SU-DHL-6 (cell line): ENCODE measurements around the gene GNAI2.

Experiments used
- H2AFZ ChIP-seq: fragments of 200-600 bp; sonication (generic); 2 replicates; pipeline ENCODE4 v1.6.1; 2014; ENCODE audit warnings: low read depth, mild to moderate bottlenecking, moderate library complexity, mixed read lengths, antibody characterized with exemption, low read length; ENCODE audit not compliant: severe bottlenecking
- H3F3A ChIP-seq: fragments of 200-600 bp; shearing (Covaris generic); 2 replicates; pipeline ENCODE4 v1.6.0; 2016; ENCODE audit warnings: antibody characterized with exemption, mild to moderate bottlenecking; ENCODE audit not compliant: insufficient read depth
- H3K27ac ChIP-seq: fragments of 200-600 bp; sonication (generic); 2 replicates; pipeline ENCODE4 v1.5.1; 2016; ENCODE audit warnings: low read depth, mild to moderate bottlenecking, low read length, moderate library complexity, mixed read lengths
- H3K27me3 ChIP-seq: fragments of 200-600 bp; sonication (generic), shearing (Covaris generic); 2 replicates; pipeline ENCODE4 v1.6.0; 2014; ENCODE audit warnings: mild to moderate bottlenecking, low read length
- H3K36me3 ChIP-seq: fragments of 200-600 bp; sonication (generic); 2 replicates; pipeline ENCODE4 v1.6.1; 2014; ENCODE audit warnings: mild to moderate bottlenecking, low read length, mixed read lengths
- H3K4me2 ChIP-seq: fragments of 300-600, 200-600 bp; shearing (Covaris generic), sonication (generic); 2 replicates; pipeline ENCODE4 v1.6.0; 2014; ENCODE audit warnings: low read length, low read depth, mild to moderate bottlenecking; ENCODE audit not compliant: poor library complexity, severe bottlenecking
- H3K4me3 ChIP-seq: fragments of 200-600 bp; sonication (generic); 2 replicates; pipeline ENCODE4 v1.5.1; 2014; ENCODE audit warnings: antibody characterized with exemption, low read length, mild to moderate bottlenecking, mixed read lengths; ENCODE audit not compliant: insufficient read depth, poor library complexity, severe bottlenecking
- H3K79me2 ChIP-seq: fragments of 200-600 bp; sonication (generic); 2 replicates; pipeline ENCODE4 v1.6.1; 2014; ENCODE audit warnings: mild to moderate bottlenecking, low read length, moderate library complexity; ENCODE audit not compliant: insufficient read depth
- H3K9ac ChIP-seq: fragments of 200-600 bp; sonication (generic); 2 replicates; pipeline ENCODE4 v1.7.0; 2014; ENCODE audit warnings: mild to moderate bottlenecking, low read length
- H3K9me2 ChIP-seq: fragments of 200-600 bp; sonication (generic); replicated peaks from 2 replicates; pipeline ENCODE4 v1.6.1; 2014; ENCODE audit warnings: low read length; ENCODE audit not compliant: insufficient read depth
- H3K9me3 ChIP-seq: fragments of 200-600 bp; sonication (generic); 2 replicates; pipeline ENCODE4 v1.6.1; 2014; ENCODE audit warnings: low read length, mixed read lengths; ENCODE audit not compliant: insufficient read depth
- H4K20me1 ChIP-seq: fragments of 200-600 bp; sonication (generic); 2 replicates; pipeline ENCODE4 v1.6.1; 2014; ENCODE audit warnings: low read depth, mild to moderate bottlenecking, antibody characterized with exemption, low read length, moderate library complexity, mixed read lengths
- EZH2phosphoT487 ChIP-seq: fragments of 200-600 bp; sonication (generic), shearing (Covaris generic); conservative IDR thresholded peaks from 2 replicates; pipeline ENCODE4 v1.6.1; 2018; ENCODE audit warnings: mild to moderate bottlenecking, antibody characterized with exemption, low read length, moderate library complexity, mixed read lengths
- TF ChIP-seq, protein P1 (sequence below): fragments of 200-600 bp; sonication (generic); IDR thresholded peaks from one replicate; pipeline ENCODE4 v1.5.1; 2017; ENCODE audit warnings: antibody characterized with exemption, mild to moderate bottlenecking, low read length, moderate library complexity; ENCODE audit not compliant: insufficient read depth, poor library complexity, severe bottlenecking

GNAI2 gene

DNA sequence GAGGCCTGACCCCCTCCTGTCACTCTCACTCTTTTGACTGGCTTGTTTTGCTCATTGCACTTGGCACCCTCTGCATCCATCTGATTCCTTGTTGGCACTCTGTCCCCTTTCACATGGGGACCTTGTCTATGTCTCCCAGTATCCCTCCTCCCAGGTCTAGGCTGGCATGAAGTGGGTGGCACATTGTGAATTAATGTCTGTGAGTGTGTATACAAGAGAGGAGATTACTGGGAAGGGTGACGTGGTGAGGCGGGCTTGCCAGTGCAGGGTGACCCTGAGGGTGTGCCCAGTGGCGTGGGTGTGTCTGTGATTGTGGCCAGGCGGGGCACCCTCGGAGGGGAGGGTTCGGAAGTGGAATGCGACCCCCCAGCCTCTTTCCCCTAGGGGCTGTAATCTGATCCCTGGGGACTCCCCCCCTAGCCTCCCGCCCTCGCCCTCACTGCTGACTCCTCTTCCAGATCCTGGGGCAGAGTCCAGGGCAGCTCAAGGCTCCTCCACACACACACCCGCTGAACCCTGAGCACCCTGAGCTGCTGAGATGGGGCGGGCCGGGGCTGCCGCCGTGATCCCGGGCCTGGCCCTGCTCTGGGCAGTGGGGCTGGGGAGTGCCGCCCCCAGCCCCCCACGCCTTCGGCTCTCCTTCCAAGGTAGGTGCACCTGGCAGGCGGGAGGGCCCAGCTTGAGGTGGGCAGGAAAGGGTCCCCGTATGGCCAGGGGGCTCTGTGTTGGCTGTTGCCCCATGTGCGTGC is 32.9 kb downstream of the GNAI2 start, which contains the start of gene SEMA3B:
SEMA3B (plus strand) TSS at position 445 of the 749 bp plus-strand sequence; CDS start at position 539, 94 bp downstream.
- no peak within 1 kb of the TSS for H3K27ac ChIP-seq
- TF ChIP-seq, protein P1, sequence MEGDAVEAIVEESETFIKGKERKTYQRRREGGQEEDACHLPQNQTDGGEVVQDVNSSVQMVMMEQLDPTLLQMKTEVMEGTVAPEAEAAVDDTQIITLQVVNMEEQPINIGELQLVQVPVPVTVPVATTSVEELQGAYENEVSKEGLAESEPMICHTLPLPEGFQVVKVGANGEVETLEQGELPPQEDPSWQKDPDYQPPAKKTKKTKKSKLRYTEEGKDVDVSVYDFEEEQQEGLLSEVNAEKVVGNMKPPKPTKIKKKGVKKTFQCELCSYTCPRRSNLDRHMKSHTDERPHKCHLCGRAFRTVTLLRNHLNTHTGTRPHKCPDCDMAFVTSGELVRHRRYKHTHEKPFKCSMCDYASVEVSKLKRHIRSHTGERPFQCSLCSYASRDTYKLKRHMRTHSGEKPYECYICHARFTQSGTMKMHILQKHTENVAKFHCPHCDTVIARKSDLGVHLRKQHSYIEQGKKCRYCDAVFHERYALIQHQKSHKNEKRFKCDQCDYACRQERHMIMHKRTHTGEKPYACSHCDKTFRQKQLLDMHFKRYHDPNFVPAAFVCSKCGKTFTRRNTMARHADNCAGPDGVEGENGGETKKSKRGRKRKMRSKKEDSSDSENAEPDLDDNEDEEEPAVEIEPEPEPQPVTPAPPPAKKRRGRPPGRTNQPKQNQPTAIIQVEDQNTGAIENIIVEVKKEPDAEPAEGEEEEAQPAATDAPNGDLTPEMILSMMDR = no peak
- no peak for TF ChIP-seq EZH2phosphoT487
- no peaks in the 10 kb centered on the region for H3K36me3 ChIP-seq
- H3K9me3 ChIP-seq = no peaks in the 10 kb centered on the region
- no peak within 1 kb of the TSS for H3K4me2 ChIP-seq
- no peaks in the 10 kb centered on the region for H4K20me1 ChIP-seq
- H3K9me2 ChIP-seq = no peaks in the 10 kb centered on the region
- no peaks in the 10 kb centered on the region for H3K27me3 ChIP-seq
- no peak within 1 kb of the TSS for H3K9ac ChIP-seq
- no peak within 1 kb of the TSS for H3K4me3 ChIP-seq
- no peak within 1 kb of the TSS for H2AFZ ChIP-seq
- H3K79me2 ChIP-seq = no peaks in the 10 kb centered on the region
- no peaks in the 10 kb centered on the region for H3F3A ChIP-seq

DNA sequence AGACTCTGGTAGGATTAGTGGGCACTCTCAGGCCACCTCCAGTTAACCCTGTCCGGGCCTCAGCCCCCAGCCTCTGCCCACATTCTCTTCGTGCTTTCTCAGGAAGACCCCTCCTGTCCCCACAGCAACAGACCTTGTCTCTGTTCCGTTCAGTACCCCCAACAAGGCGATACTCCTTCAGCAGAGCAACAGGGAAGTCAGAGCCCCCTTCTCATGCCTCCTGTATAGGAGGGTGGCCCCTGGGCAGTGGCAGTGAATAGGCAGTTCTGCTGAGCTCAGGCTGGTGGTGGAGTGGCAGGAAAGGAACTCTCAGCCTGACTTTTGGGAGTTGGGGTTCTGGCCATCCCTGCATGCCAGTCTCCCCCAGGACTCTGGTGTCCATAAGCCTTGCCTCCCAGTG is 33.5 kb downstream of the GNAI2 start:
- Histone ChIP-seq H3K4me3 (no peak overlapping the region), H3K36me3 (no peaks in the 10 kb centered on the region), H4K20me1 (no peaks in the 10 kb centered on the region), H3K79me2 (no peaks in the 10 kb centered on the region), H2AFZ (no peak overlapping the region), H3K9me2 (no peaks in the 10 kb centered on the region), H3K4me2 (no peak overlapping the region), H3F3A (no peaks in the 10 kb centered on the region), H3K9ac (no peak overlapping the region), H3K27me3 (no peaks in the 10 kb centered on the region), H3K27ac (no peak overlapping the region), H3K9me3 (no peaks in the 10 kb centered on the region)
- TF ChIP-seq, protein P1 = no peak
- TF ChIP-seq EZH2phosphoT487 = no peak

DNA sequence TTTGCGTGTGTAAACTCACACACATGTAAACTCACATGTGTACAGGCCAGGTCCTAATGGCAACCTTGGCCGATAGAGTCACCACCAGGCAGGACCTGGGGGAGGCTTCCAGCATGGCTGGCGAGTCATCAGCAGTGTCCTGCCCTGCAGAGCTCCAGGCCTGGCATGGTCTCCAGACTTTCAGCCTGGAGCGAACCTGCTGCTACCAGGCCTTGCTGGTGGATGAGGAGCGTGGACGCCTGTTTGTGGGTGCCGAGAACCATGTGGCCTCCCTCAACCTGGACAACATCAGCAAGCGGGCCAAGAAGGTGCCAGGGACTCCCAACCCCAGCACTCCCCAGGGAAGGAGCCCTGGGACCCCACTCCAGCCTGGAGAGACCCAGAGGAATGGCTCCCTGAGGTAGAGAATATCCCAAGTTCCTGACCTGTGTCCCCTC is 34.0 kb downstream of the GNAI2 start:
- no peak overlapping the region for H3K4me3 ChIP-seq
- no peaks in the 10 kb centered on the region for H3K27me3 ChIP-seq
- H3K79me2 ChIP-seq = no peaks in the 10 kb centered on the region
- TF ChIP-seq, protein P1 = no peak
- no peak for TF ChIP-seq EZH2phosphoT487
- no peaks in the 10 kb centered on the region for H3K36me3 ChIP-seq
- no peaks in the 10 kb centered on the region for H3F3A ChIP-seq
- no peak overlapping the region for H3K27ac ChIP-seq
- no peaks in the 10 kb centered on the region for H4K20me1 ChIP-seq
- no peak overlapping the region for H2AFZ ChIP-seq
- no peaks in the 10 kb centered on the region for H3K9me2 ChIP-seq
- no peak overlapping the region for H3K9ac ChIP-seq
- H3K4me2 ChIP-seq = no peak overlapping the region
- no peaks in the 10 kb centered on the region for H3K9me3 ChIP-seq
